Esophagus mucosa (tissue), 1 donor: Measurements from ENCODE around the gene PTN. TPM values are rescaled to one million over a fixed set of nuclear protein-coding genes. Genes with fewer than 3 reads are reported as not detected.

Experiments
- ATAC-seq: fragments of 200-7000 bp; cut with Tn5 transposase; one replicate; pipeline ENCODE4 v1.9.1; 2020
- total RNA-seq: library from RNA; stranded (reverse); gene quantifications from one replicate; pipeline ENCODE4 v1.2.4, GENCODE V29; 2023
- donor health status: DM: yes; HTN: yes; CAD: no.

The PTN gene
- total RNA-seq, result 28.6 TPM

GRCh38 chr7:137343281-137343841, at the start of gene PTN:
TSS of gene PTN (minus strand) at chr7:137343733. CDS start at chr7:137254973, 88,760 bp downstream.
- ATAC-seq, result peak; percentile 89

DNA sequence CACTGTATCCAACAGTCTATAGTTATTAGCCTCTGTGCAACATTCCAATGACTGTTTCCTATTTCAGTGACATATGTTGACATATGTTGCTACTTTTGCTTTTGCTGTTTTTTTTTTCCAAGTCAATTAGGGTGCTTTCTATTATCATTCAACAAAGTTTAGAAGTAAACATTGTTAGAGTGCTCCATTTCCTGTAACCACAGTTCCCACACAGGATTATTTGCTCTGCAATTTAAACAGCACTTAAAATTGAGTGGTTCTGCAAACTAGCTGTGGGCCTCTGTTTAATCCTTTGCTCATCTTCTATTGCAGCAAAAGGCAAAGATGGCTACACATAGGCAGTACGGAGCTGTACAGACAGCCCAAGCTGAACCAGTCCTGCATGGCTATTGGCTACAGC, 46.5 kb upstream of the PTN start:
- no peak for ATAC-seq

DNA sequence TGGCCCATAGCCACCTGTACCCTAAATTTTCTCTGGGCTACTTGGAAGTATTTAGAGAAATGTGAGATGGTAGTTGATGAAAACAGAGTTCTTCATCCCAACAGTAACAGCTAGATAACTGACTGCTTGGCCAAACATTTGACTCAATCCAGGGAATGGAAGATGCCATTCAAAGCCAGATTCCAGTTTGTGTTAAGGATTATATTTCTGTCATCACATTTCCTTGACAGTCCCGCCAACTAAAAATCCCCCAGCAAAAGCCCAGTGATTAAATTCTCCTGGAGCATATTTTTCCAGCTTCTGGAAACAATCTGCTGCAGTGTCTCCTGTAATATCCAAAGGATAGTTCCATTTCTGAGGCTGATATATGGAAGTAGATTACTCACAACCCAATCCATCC, 45.4 kb upstream of the PTN start:
- ATAC-seq, result no peak

DNA sequence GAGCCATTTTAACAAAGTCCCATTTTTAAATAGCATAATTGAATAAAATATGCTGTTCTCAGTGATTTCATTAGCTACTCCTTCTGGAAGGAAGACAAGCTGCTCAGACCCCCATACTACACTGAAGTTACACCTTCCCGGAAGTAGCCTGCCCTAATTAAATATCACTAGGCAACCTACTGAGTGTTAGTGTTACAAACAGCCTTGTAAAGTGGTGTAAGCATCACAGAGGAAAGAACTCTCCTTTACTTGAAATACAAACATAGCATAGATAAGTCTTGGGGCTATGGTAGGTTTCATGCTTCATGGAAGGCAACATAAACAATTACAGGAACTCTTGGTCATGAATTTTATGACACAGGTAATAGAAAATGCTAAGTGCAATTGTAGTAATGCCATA, 43.4 kb upstream of the PTN start:
- no peak for ATAC-seq

- ATAC-seq, result no peak
These were observed 37.5 kb upstream of the PTN start for GRCh38 chr7:137381045-137381444.

- ATAC-seq, result no peak
These were observed 30.0 kb upstream of the PTN start for GRCh38 chr7:137373507-137373906.

GRCh38 chr7:137371616-137372015, 28.1 kb upstream of the PTN start:
- ATAC-seq, result no peak

DNA sequence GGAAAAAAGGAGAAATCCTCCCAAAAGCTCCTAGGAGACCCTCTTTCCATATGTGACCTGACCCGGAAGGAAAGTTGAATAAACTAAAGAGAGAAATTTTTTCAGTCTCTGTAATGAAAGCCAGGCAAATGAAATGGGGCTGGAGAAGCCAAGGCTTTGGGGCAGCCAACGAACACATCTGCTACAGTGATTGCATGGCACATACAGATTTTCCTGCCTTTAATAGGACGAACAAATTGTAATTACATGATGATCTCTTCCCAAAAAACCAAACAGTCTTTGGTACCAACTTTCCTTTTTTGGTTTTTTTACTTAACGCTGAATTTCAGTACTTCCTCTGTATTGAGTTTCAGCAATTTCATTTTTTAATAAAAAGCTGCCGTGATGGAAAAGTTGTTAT, 23.5 kb upstream of the PTN start:
- ATAC-seq, result no peak

DNA sequence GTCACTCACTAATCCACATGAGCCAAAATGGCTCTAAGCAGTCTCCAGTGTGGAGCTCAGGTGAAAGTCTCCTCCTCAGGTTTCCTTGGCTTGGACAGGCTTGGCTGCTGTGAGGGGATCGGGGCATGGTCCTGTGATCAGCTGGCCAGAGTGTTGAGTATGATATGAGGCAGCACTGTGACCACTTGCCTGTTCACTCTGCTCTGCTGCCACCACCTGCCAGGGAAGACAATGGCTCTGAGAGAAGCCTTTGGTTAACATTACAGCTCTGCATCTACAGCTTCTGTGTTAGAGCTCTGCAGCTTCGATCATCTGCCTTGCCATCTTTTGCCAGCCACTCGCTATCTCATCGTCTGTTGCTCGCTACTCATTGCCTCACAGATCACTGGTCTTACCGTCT, 20.1 kb upstream of the PTN start:
- no peak for ATAC-seq

DNA sequence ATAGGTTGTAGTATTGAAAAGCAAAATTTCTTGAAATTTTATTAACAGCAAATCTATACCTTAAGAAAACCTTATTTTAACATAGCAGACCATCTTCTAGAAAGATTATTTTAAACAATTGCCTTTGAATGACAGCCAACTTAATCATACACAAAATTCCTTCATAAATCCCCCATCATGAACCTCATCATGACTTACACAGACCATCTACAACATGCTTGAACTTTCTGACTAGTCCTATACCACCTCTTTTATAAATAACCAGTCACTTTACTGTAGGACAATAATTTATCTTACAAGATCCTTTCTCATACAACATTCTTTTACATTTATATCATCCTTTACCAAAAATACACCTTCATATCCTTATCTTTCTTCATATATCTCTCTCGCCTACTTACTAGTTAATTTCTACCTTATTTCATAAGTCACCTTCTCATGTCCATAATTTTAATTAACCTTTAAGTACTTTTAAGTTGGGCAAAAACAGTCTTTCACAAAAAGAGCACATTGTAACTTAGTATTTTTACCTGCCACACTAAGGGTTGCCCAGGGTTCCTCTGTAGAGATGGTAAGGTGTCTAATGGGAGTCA, 16.6 kb upstream of the PTN start:
- no peak for ATAC-seq

- no peak for ATAC-seq
These were observed 11.4 kb upstream of the PTN start for GRCh38 chr7:137354961-137355360.

GRCh38 chr7:137354396-137354795, 10.9 kb upstream of the PTN start:
- ATAC-seq, result no peak

DNA sequence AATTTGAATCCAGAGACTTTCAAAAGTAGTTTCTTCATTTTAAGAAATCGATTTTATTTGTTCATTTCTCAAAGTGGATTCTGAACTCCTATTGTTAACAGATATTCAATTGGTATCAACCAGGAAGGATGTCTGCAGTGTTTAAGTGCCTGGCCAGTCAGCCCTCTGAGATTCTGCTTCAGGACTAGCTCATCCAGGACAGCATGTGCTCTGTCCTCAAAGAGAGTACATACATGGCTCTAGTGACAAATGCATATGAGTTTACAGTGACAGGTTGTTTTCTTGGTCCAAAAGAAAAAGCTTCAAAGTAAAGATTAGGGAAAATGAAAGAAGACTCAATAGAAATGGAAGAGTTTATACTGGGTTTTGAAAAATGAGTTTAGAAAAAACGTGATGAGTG, 8.4 kb upstream of the PTN start:
- ATAC-seq, result no peak

- no peak for ATAC-seq
These were observed 2.4 kb upstream of the PTN start for GRCh38 chr7:137345799-137346449.

DNA sequence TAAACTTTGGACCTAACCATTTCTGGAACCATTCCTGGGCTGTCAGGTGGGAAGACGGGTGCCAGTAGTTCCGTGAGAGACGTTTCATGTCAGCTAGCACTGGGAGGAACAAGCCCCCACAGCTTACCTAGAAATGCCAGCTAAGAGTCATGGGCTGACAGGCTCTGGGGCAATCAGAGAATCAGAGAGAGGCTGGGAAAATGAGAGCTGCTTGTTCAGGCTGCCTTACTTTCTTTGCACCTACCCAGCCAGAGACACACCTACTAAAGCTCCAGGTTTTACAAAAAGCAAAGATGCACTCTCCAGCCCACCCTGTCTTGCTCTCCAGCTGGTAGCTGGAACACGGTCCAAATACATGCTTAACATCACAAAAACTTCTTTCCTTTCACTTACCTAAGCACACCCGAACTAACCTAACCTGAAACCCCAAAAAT, 688 bp downstream of the PTN start:
- ATAC-seq, result peak; percentile 31

GRCh38 chr7:137342265-137342664, 1.3 kb downstream of the PTN start:
- ATAC-seq, result no peak

GRCh38 chr7:137337902-137338301, 5.6 kb downstream of the PTN start:
- ATAC-seq, result no peak

DNA sequence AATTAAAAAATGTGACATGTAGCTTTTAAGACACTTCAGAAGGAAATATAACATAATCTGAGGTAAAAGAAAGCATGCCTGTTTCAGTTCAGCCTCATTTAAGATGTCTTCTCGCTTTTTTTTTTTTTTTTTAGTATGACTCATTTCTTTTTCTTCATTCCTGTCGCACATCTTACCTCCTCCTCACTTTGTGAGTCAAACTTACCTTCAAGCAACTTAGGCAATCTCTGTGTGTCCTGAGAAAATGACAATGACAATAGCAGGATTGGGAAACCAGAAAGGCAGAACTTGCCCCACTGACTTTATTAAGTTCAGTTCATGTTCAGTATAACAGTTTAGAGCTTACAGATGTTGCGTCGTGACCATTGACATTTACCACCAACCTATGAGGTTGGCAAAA, 7.7 kb downstream of the PTN start:
- peak; percentile 83 for ATAC-seq

DNA sequence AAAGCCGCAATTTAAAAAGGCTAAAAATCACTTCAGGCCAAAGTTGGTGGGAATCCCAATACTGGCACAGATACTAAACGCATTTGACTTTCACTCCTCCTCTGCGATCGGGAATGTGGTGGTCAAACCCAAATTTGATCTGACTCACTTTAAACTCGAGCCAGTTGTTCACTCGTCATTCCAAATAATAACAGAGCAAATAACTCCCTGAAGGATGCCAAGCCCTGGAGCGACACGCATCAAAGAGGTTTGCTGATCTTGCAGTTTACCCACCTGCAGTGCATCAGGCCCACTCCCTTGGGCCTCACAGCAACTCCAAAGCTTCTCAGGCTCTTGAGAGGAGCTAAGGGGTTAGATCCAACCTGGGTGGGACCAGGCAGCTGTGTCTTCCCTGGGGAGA, 12.2 kb downstream of the PTN start:
- ATAC-seq, result peak; percentile 78

GRCh38 chr7:137329411-137329810, 14.1 kb downstream of the PTN start:
- no peak for ATAC-seq

GRCh38 chr7:137328373-137329120, 15.0 kb downstream of the PTN start:
- peak; percentile 24 for ATAC-seq

DNA sequence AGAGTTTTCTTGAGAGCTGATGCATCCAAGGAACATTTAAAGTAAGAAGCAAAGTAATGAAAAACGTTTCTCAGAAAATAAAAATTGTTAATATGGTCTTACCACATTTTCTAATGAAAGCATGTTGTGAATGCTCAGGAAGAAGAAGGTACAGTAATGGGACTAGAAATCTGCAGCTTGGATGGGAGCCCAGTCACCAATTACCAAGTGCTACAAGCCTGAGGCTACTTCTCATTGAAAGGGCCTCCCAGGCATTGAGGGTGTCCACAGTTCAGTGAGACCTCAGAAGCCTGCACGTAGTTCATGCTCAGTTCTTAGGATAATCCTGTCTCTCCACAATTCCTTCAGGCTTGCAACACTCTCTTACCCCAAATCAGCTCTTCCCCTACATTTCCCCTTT, 17.6 kb downstream of the PTN start:
- no peak for ATAC-seq

GRCh38 chr7:137324796-137325696, 18.5 kb downstream of the PTN start:
- no peak for ATAC-seq
